ENCODE results near the gene MRTFB.
"Not testable (repeated sequence)": the region's sequence is repeated elsewhere in the genome, so short reads cannot be mapped to it uniquely, and the experiment has no call there.

Gene MRTFB

GRCh38 chr16:14104066-14104465 lies 32.9 kb downstream of the MRTFB start:
- no peak for DNase-seq (ENCODE audit: low spot score)

DNA sequence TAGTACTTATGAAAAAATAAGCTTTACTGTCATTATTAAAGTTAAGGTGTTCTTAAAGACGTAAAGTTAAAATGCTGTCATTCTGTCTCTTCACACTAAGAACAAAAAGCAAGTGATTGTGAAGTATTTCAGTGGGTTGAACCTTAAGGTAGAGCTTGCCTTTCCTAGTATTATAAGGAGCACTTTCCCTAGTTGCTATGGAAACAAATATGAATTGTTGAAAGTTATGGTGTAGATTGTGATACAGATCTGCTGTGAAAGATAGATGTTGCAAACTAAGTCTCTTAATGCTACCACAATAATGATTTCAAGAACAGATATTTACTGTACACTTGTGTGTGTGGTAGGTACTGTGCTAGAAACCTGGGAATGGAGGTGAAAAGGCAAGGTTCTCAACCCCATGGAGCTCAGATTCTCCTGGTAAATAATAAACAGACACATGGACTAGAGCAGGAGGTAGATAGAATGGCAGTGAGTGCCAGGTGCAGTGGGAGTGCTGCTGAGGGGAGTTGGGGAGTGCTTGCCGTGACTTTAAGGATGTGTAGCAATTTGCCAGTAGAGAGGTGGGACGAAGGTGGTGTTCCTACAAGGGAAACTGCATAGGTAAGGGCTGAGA lies 34.7 kb downstream of the MRTFB start:
- DNase-seq (ENCODE audit: low spot score): no peak

- DNase-seq (ENCODE audit: low spot score): no peak
Observed at GRCh38 chr16:14106457-14106856, 35.3 kb downstream of the MRTFB start.

GRCh38 chr16:14106961-14107360 lies 35.8 kb downstream of the MRTFB start:
- DNase-seq (ENCODE audit: low spot score): no peak

GRCh38 chr16:14109077-14109775 lies 38.1 kb downstream of the MRTFB start:
- DNase-seq (ENCODE audit: low spot score): no peak

DNA sequence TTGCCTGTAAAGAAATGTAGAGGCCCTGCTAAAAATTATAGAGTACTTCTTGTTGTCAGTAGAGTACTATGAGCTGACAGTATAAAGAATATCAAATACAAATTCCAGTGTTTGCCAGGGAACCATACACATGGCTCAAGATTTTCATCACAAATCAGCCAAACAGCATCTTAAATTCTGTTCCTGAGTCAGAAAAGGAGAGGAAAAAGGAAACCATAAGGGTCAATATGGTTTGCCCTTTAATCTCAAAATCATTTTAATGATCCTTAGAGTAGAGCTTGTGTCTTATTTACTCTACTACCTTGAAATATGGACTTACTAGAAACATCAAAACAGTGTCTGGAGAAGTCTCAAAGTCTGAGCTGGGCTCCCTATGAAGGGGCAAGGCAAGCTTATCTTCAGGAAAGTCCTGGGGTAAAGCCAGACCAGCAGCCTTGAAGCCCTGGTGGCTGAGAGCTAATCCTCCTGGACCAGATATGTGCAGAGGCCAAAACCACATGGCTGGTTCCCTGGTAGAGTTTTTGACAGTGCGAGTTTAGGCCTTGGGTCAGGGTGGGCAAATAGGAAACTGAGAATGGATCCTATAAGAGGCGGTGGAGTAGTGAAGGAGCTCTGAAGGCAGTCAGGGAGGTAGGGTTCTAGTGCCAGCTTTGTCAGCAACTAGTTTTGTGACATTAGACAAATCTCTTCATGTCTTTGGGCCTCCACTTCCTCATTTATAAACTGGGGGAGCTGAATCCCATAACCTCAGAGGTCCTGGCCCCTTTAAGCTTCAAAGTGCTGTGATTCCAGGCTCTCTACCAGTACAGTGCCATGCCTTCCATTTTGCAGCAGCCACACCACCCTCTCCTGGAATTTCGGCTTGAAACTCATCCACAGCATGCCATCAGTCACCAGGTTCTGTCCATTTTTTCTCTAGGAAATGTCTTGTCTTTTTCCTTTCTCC lies 38.9 kb downstream of the MRTFB start:
- DNase-seq (ENCODE audit: low spot score): no peak

GRCh38 chr16:14110728-14111251 lies 39.7 kb downstream of the MRTFB start:
- DNase-seq (ENCODE audit: low spot score): no peak

GRCh38 chr16:14111713-14112538 lies 40.8 kb downstream of the MRTFB start:
- DNase-seq (ENCODE audit: low spot score): no peak

- DNase-seq (ENCODE audit: low spot score): no peak
Observed at GRCh38 chr16:14112539-14112856, 41.4 kb downstream of the MRTFB start.

GRCh38 chr16:14113344-14113743 lies 42.2 kb downstream of the MRTFB start:
- no peak for DNase-seq (ENCODE audit: low spot score)

DNA sequence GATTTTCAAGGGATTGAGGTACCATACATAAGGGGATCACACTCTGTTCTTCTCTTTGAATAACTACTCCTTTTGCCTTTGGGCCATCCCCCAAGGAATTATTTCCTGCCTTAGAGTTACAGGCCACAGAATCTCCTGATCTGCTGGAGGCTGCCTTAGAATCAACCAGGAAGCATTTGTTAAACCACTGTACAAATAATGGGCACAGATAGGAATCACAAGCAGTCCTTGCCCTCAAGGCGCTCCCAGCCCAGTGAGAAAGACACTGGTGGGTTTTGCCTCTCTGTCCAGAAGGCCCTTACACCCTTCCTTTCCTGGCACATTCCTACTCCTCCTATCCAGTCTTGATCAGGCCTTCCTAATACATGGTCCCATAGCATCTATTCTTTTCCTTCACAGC lies 45.9 kb downstream of the MRTFB start:
- DNase-seq (ENCODE audit: low spot score): no peak

DNA sequence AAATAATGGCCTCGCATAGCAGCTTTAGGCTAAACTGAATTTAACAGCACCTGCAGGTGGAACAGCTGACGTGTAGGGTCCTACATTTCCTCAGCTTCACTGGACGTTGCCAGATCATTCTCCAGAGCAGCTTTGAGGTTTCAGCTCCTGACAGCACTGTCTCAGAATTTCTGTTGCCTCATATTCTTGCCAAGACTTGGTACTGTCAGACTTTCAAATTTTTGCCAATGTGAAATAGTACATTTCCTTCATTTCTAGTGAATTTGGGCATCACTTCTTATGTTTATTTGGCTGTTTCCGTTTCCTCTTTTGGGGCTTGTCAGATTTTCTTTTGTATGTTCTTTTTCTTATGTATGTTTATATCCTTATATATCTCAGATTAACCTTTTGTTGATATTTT lies 48.7 kb downstream of the MRTFB start:
- DNase-seq (ENCODE audit: low spot score): no peak

GRCh38 chr16:14120335-14120734 lies 49.2 kb downstream of the MRTFB start:
- DNase-seq (ENCODE audit: low spot score): no peak

GRCh38 chr16:14121142-14121541 lies 50.0 kb downstream of the MRTFB start:
- no peak for DNase-seq (ENCODE audit: low spot score)

DNA sequence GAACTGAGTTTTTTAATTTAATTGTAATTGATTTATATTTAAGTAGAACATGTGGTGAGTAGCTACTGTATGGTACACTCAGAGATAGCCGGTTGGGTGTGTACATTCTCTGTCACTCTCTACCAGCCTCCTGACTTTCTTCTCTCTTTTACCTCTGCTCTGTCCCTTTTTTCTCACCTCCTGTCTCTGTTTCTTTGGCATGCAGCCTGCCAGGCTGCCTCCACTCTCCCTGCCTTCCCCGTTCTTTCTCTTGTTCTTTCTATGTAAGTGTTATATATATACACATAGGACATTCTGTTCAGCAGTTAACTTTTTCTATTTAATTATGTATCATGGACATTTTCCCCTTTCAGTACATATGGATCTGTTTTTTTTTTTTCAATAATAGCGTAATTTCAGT lies 50.8 kb downstream of the MRTFB start:
- no peak for DNase-seq (ENCODE audit: low spot score)

DNA sequence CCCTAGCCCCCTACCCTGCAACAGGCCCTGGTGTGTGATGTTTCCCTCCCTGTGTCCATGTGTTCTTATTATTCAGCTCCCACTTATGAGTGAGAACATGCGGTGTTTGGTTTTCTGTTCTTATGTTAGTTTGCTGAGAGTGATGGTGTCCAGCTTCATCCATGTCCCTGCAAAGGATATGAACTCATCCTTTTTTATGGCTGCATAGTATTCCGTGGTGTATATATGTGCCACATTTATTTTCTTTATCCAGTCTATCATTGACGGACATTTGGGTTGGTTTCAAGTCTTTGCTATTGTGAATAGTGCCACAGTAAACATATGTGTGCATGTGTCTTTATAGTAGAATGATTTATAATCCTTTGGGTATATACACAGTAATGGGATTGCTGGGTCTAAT lies 51.3 kb downstream of the MRTFB start:
- DNase-seq (ENCODE audit: low spot score): not testable (repeated sequence)

- DNase-seq (ENCODE audit: low spot score): no peak
Observed at GRCh38 chr16:14125000-14125681, 54.0 kb downstream of the MRTFB start.

GRCh38 chr16:14125708-14126107 lies 54.6 kb downstream of the MRTFB start:
- no peak for DNase-seq (ENCODE audit: low spot score)

- DNase-seq (ENCODE audit: low spot score): no peak
Observed at GRCh38 chr16:14128097-14128496, 57.0 kb downstream of the MRTFB start.

DNA sequence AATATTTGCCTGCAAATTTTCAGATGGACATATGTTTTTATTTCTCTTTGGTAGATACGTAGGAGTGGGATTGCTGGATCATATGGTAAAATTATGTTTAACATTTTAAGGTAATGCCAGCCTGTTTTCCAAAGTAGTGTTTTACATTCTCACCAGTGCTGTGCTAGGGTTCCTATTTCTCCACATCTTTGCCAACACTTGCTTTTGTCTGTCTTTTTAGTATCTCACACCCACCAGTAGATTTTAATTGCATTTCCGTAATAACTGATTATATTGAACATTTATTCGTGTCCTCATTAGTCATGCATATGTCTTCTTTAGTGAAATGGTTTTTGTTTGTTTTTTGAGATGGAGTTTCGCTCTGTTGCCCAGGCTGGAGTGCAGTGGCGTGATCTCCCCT lies 58.4 kb downstream of the MRTFB start:
- no peak for DNase-seq (ENCODE audit: low spot score)
